Measurements from ENCODE around the gene SLC25A13.
A peak's percentile ranks its signal among the peaks of the same experiment; 100 is the strongest.

The SLC25A13 gene

DNA sequence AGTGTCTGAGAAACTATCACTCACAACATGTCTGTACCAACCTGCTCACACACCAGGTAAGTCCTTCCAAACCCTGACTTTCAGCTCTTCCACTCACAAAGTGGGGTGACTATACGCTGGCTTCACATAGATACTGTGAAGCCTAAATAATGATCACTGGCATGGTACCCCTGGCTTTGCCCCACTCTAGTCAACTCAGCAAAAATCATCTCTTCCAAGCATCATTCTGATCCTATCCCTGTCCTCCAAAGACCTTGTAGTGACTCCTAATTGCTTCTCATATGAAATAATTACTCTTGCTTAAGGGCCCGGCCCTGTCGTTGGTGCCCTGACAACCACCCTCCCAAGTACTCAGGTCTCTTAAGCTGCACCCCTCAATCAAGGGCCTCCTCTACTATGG lies 97.8 kb downstream of the SLC25A13 start:
- DNase-seq, result no peak
- in situ Hi-C loops (cut with MboI; ENCODE audit: low pct_unique_long_range_greater_than_20kb, low sequenced_read_pairs), result no loop called here

GRCh38 chr7:96221888-96222287 lies 100.0 kb downstream of the SLC25A13 start:
- in situ Hi-C loops (cut with MboI; ENCODE audit: low pct_unique_long_range_greater_than_20kb, low sequenced_read_pairs), result no loop called here
- DNase-seq, result no peak

GRCh38 chr7:96219378-96220130 lies 102.3 kb downstream of the SLC25A13 start:
- no peak for DNase-seq
- in situ Hi-C loops (cut with MboI; ENCODE audit: low pct_unique_long_range_greater_than_20kb, low sequenced_read_pairs), result no loop called here

DNA sequence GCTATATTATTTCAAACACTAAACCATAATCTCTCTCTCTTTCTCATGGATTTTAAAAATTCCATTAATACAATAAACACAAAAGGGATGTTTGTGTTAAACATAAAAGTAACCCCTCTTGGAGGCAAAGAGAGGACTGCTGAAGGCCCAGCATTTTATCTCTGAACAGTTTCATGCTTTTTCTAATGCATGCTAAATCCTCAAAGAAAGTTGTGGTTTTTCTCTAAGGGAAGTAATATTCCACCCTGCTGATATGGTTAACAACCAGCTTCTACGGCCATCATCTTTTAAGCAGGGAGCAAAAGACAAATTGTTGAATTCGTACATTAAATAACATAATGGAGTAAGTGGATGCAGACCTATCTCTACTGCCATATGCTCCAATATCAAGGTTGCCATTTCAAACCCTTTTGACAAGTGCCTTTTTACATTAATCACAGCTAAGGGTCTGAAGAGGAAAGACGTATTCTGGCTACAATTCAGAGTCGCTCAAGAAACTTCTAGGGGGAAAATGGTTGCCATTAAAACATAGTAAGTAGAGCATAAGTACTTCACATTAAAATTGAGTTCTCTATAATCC lies 103.1 kb downstream of the SLC25A13 start:
- no peak for DNase-seq

DNA sequence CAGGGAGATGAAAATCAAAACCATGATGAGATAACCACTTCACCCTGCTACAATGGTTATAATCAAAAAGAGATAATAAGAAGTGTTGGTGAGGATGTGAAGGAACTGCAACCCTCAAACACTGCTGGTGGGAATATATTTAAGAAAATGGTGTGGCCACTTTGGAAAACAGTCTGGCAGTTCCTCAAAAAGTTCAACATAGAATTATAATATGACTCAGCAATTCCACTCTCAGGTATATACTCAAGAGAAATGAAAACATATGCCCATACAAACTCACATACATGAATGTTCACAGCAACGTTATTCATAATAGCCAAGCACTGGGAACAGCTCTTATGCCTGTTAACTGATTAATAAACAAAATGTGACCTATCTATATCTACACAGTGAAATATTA lies 104.8 kb downstream of the SLC25A13 start:
- DNase-seq, result peak; percentile 7
- in situ Hi-C loops (cut with MboI; ENCODE audit: low pct_unique_long_range_greater_than_20kb, low sequenced_read_pairs), result no loop called here

More for the DNA sequence above, 103.1 kb downstream of the SLC25A13 start:
- in situ Hi-C loops (cut with MboI; ENCODE audit: low pct_unique_long_range_greater_than_20kb, low sequenced_read_pairs), result no loop called here

DNA sequence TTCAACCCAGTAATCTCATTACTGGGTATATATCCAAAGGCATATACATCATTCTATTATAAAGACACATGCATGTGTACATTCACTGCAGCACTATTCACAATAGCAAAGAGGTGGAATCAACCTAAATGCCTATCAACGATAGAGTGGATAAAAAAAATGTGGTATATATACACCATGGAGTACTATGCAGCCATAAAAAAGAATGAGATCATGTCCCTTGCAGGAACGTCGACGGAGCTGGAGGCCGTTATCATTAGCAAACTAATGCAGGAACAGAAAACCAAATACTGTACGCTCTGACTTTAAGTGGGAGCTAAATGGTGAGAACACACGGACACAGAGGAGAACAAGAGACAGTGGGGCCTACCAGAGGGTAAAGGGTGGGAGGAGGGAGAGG lies 105.5 kb downstream of the SLC25A13 start:
- in situ Hi-C loops (cut with MboI; ENCODE audit: low pct_unique_long_range_greater_than_20kb, low sequenced_read_pairs), result no loop called here
- no peak for DNase-seq

DNA sequence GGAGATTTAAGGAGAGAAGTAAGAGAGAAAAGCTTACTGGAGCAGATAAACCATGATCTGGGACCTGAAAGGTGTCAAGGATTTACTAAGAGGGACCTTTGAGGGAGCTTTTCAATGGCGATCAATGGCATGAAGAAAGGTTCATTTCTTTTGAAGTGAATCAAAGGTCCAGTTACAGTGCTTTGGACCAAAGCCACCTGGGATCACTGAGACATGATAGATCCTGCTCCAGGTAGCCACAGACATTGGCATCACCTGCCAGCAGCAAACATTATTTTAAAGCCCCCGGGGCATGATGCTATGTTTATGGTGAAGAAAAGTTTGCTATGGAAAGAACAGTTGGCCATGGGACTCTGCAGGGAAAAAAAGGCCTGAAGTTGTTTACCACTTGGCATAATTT lies 109.4 kb downstream of the SLC25A13 start:
- in situ Hi-C loops (cut with MboI; ENCODE audit: low pct_unique_long_range_greater_than_20kb, low sequenced_read_pairs), result no loop called here
- DNase-seq, result no peak

DNA sequence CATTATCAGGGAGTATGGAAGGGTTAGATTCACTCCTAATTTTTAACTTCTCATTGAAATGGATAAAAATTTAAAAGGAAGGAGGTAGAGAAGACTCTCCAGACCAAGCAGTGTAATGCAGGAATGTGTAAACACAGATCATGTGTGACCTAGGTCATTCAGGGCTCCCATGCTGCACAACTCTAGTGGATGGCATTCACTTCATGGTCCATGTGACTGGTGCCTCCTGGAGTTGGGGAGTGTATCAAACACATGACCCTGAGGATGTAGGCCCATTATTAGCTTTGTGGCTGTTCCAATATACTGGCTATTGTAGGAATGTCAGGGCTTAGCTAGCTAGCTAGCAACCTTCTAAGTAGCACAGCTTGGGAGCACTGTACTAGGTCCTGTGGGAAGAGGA lies 109.9 kb downstream of the SLC25A13 start:
- in situ Hi-C loops (cut with MboI; ENCODE audit: low pct_unique_long_range_greater_than_20kb, low sequenced_read_pairs), result no loop called here
- DNase-seq, result no peak

GRCh38 chr7:96205665-96206064 lies 116.2 kb downstream of the SLC25A13 start:
- in situ Hi-C loops (cut with MboI; ENCODE audit: low pct_unique_long_range_greater_than_20kb, low sequenced_read_pairs), result no loop called here
- no peak for DNase-seq

DNA sequence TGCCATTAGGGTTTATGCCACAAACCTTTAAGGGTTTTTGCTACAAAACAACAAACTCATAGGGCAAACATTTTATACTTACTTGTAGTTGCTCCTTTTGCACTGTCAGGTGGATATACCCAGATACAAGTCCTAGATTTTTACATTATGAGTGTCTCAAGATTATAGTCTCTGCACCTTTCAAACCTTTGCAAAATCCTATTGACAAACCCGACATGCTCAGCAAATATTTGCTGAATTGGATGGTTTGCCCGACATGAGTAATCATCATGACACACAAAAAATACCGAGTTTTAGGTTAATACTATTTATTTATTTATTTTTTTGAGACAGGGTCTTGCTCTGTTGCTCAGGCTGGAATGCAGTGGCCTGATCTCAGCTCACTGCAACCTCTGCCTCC lies 117.3 kb downstream of the SLC25A13 start:
- in situ Hi-C loops (cut with MboI; ENCODE audit: low pct_unique_long_range_greater_than_20kb, low sequenced_read_pairs), result no loop called here
- no peak for DNase-seq

GRCh38 chr7:96203786-96204185 lies 118.1 kb downstream of the SLC25A13 start:
- no peak for DNase-seq
- in situ Hi-C loops (cut with MboI; ENCODE audit: low pct_unique_long_range_greater_than_20kb, low sequenced_read_pairs), result no loop called here

DNA sequence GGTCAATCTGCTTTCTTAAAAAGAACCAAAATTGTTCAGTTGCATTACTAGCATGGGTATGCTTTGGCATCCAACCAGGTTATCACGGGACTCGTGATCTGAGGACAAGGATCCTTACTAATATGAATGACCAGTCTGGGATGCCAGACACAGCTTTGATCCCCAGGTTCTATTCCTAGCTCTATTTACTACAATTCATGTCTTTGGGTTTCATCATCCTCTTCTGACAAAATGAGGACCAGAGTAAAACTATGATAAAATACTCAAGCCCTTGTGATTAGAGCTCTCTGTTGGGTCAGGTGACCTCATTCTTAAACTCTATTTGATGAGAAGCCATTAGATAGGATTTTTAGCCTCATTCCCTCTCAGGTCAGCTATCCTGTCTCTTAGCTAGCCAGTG lies 119.8 kb downstream of the SLC25A13 start:
- DNase-seq, result no peak
- in situ Hi-C loops (cut with MboI; ENCODE audit: low pct_unique_long_range_greater_than_20kb, low sequenced_read_pairs), result no loop called here

DNA sequence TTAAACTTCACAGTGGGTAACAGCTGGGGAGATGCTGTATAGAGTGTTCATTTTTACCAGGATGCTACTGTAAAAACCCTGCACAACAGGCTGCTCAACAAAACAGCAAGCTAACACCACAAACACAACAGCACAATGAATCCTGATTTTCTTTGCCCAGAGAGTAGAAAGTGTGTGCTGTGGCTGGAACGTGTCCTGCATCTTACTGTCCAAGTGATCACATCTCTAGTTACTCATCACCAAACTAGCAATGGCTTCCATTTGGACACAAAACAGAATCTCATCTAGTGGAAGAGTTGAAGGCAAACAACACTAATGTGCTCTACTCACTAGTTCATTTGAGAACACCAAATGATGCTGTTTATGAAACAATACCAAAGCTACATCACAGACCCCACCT lies 121.2 kb downstream of the SLC25A13 start:
- no peak for DNase-seq
- in situ Hi-C loops (cut with MboI; ENCODE audit: low pct_unique_long_range_greater_than_20kb, low sequenced_read_pairs), result no loop called here

- in situ Hi-C loops (cut with MboI; ENCODE audit: low pct_unique_long_range_greater_than_20kb, low sequenced_read_pairs), result no loop called here
- DNase-seq, result no peak
Measured at GRCh38 chr7:96199421-96199820, 122.5 kb downstream of the SLC25A13 start.

DNA sequence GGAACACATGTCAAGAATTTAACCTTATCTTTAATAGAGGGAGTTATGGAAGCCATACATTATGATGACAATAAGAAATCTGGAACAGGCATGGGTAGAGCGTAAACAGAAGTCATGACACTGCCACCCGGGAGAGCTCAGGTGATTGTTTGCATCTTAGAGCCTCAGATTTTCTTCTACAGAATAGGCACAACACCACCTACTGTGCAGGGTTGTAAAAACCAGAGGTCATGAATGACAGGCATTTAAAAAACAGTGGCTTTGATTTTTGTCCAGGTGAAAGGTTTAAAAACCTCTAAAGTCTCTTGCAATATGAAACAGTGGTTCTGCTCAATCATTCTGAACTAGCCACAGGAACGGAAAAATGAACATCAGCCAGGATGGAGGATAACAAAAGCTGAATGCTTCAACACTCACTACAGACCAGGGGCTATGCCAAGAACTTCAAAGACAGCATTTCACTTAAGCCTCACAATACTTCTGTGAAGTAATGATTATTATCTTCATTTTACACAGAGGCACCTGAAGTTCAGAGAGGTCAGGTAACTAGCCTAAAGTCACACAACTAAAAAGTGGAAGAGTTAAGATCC lies 123.8 kb downstream of the SLC25A13 start:
- in situ Hi-C loops (cut with MboI; ENCODE audit: low pct_unique_long_range_greater_than_20kb, low sequenced_read_pairs), result no loop called here
- DNase-seq, result no peak

- in situ Hi-C loops (cut with MboI; ENCODE audit: low pct_unique_long_range_greater_than_20kb, low sequenced_read_pairs), result no loop called here
- no peak for DNase-seq
Measured at GRCh38 chr7:96196676-96197075, 125.2 kb downstream of the SLC25A13 start.

GRCh38 chr7:96189129-96189820 lies 132.6 kb downstream of the SLC25A13 start:
- in situ Hi-C loops (cut with MboI; ENCODE audit: low pct_unique_long_range_greater_than_20kb, low sequenced_read_pairs), result no loop called here
- DNase-seq, result no peak

DNA sequence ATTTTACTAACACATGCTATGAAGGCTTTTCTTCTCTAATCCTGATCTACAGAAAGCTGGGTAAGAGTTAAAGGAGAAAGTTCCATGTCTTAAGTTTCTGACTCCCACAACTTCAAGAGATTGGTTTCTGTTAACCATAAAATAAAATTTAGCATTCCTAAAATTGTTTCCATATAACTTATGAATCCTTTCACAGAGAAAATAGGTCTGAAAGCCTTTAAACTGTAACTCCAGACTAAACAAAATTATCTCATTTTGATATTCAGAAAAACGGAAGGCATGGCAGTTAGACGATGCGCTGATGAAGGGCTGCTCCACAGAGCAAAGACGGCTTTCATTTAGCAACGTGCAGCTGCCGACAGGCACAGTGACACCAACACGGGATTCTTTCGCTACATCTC lies 133.3 kb downstream of the SLC25A13 start:
- no peak for DNase-seq
- in situ Hi-C loops (cut with MboI; ENCODE audit: low pct_unique_long_range_greater_than_20kb, low sequenced_read_pairs), result no loop called here

- DNase-seq, result peak; percentile 48
- in situ Hi-C loops (cut with MboI; ENCODE audit: low pct_unique_long_range_greater_than_20kb, low sequenced_read_pairs), result no loop called here
Measured at GRCh38 chr7:96188174-96188581, 133.7 kb downstream of the SLC25A13 start.

DNA sequence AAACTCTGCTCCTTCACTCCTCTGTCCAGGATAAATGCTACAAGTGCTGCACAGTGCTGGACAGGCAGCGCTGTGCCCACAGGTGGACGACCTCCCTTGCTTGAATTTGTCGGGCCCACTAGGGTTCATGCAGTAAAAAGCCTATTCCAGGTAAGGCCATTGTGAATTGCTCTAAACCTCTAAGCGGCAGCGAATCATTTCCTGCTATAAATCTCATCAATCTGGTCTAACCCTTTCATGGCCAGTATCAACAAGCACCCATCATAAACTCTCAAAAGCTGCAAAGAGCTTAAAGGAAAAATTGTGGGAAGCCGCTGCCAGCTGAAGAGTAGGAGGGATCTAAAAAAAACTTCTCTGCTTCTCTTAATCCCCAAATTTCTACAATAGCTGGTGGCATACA lies 134.2 kb downstream of the SLC25A13 start:
- in situ Hi-C loops (cut with MboI; ENCODE audit: low pct_unique_long_range_greater_than_20kb, low sequenced_read_pairs), result no loop called here
- no peak for DNase-seq
